K562 (cell line): Measurements from ENCODE around the gene NFATC2. TPM values are rescaled to one million over a fixed set of nuclear protein-coding genes. Genes with fewer than 3 reads are reported as not detected.
A peak's percentile ranks its signal among the peaks of the same experiment; 100 is the strongest.

Source experiments
- BRF2 ChIP-seq: IDR thresholded peaks from 3 replicates; pipeline ENCODE4 v1.6.1; 2011; ENCODE audit warnings: borderline replicate concordance, mild to moderate bottlenecking; ENCODE audit not compliant: insufficient read length, insufficient read depth
- CBX3 ChIP-seq, 2 experiments: IDR thresholded peaks; 1 replicate in 1 of 2; 2 replicates in 1 of 2; pipeline ENCODE4 v1.6.1; 2012; ENCODE audit warnings: inconsistent platforms in 2 of 2, low read length in 2 of 2, borderline replicate concordance in 1 of 2, control low read depth in 1 of 2
- ELF4 ChIP-seq: fragments of 450-650 bp; formaldehyde crosslinking; IDR thresholded peaks from 2 replicates; pipeline ENCODE4 v1.4.0; 2022; ENCODE audit warnings: missing genetic modification characterization
- ELK1 ChIP-seq: sonication (generic); formaldehyde crosslinking; IDR thresholded peaks from 2 replicates; pipeline ENCODE4 v1.8.1; 2022; ENCODE audit warnings: missing genetic modification reagents
- GABPA ChIP-seq: fragments of 200-800 bp; sonication (Bioruptor generic); conservative IDR thresholded peaks from 2 replicates; pipeline ENCODE4 v1.6.1; 2016; ENCODE audit warnings: low read depth, missing genetic modification characterization, missing compliant biosample characterization
- GATA2 ChIP-seq: sonication (generic); formaldehyde crosslinking; IDR thresholded peaks from 2 replicates; pipeline ENCODE4 v1.4.0; 2020; ENCODE audit warnings: mild to moderate bottlenecking, missing genetic modification reagents
- HINFP ChIP-seq: fragments of 450-650 bp; conservative IDR thresholded peaks from 2 replicates; pipeline ENCODE4 v1.6.1; 2016; ENCODE audit warnings: missing genetic modification characterization, low read depth, mild to moderate bottlenecking, control low read depth, missing compliant biosample characterization
- HNRNPH1 ChIP-seq: fragments of 200-400 bp; formaldehyde crosslinking; optimal IDR thresholded peaks from 2 replicates; pipeline ENCODE3; 2017; ENCODE audit warnings: low read depth, mild to moderate bottlenecking, low read length, moderate library complexity
- KLF13 ChIP-seq: fragments of 450-650 bp; IDR thresholded peaks from 2 replicates; pipeline ENCODE4 v1.6.1; 2016; ENCODE audit warnings: missing genetic modification characterization, low read depth, mild to moderate bottlenecking, missing compliant biosample characterization, moderate library complexity, borderline replicate concordance
- POLR3G ChIP-seq: IDR thresholded peaks from 2 replicates; pipeline ENCODE4 v1.6.1; 2011; ENCODE audit not compliant: insufficient read length, insufficient replicate concordance; ENCODE audit errors: extremely low read depth
- RBM22 ChIP-seq: fragments of 200-400 bp; formaldehyde crosslinking; IDR thresholded peaks from 2 replicates; pipeline ENCODE4 v1.6.1; 2018; ENCODE audit warnings: low read length, low read depth; ENCODE audit not compliant: poor library complexity, severe bottlenecking
- RFX5 ChIP-seq: IDR thresholded peaks from 2 replicates; pipeline ENCODE4 v1.6.1; 2011; ENCODE audit warnings: low read depth, mild to moderate bottlenecking, improper control_type of control experiment, low read length
- SIN3B ChIP-seq: fragments of 450-650 bp; IDR thresholded peaks from 2 replicates; pipeline ENCODE4 v1.6.1; 2017; ENCODE audit warnings: low read depth, mild to moderate bottlenecking, moderate library complexity
- SMARCE1 ChIP-seq: fragments of 450-650 bp; IDR thresholded peaks from 2 replicates; pipeline ENCODE4 v1.7.1; 2016; ENCODE audit warnings: mild to moderate bottlenecking
- TEAD1 ChIP-seq, 2 experiments: fragments of 450-650 bp in 1 of 2; sonication (generic) in 1 of 2; formaldehyde crosslinking; IDR thresholded peaks; 2 replicates each; pipeline versions ENCODE4 v1.4.0 to v1.8.0; 2020 to 2022; ENCODE audit warnings: mild to moderate bottlenecking in 2 of 2, missing genetic modification reagents in 1 of 2
- U2AF1 ChIP-seq: fragments of 200-400 bp; formaldehyde crosslinking; optimal IDR thresholded peaks from 2 replicates; pipeline ENCODE3; 2017; ENCODE audit warnings: mild to moderate bottlenecking, low read depth, low read length, moderate library complexity
- ZFP30 ChIP-seq: fragments of 250-450 bp; sonication (Bioruptor Pico); IDR thresholded peaks from 2 replicates; pipeline ENCODE4 v1.8.0; 2022; ENCODE audit warnings: moderate library complexity, mild to moderate bottlenecking, inconsistent platforms, borderline replicate concordance
- ZNF280B ChIP-seq: fragments of 250-450 bp; sonication (Bioruptor Pico); IDR thresholded peaks from 2 replicates; pipeline ENCODE4 v1.5.1; 2021; ENCODE audit warnings: mild to moderate bottlenecking
- ZNF408 ChIP-seq: fragments of 250-450 bp; sonication (Bioruptor Pico); IDR thresholded peaks from 2 replicates; pipeline ENCODE4 v1.4.0; 2020; ENCODE audit warnings: low read depth, mild to moderate bottlenecking, moderate library complexity
- ZNF561 ChIP-seq: fragments of 450-650 bp; formaldehyde crosslinking; conservative IDR thresholded peaks from 2 replicates; pipeline ENCODE4 v1.4.0; 2020; ENCODE audit warnings: mild to moderate bottlenecking, moderate library complexity
- ZNF707 ChIP-seq: fragments of 250-450 bp; sonication (Bioruptor Pico); conservative IDR thresholded peaks from 2 replicates; pipeline ENCODE4 v1.8.0; 2022; ENCODE audit warnings: inconsistent platforms, mild to moderate bottlenecking, moderate library complexity
- polyA plus RNA-seq, 8 experiments: library from polyadenylated mRNA; depleted of rRNA in 4 of 8; stranded (reverse) in 5 of 8; unstranded in 3 of 8; fragments of >200 nt; fragmentation: Nextera tagmentation in 2 of 8; fragmentation: Illumina TruSeq in 1 of 8; extraction: Ambion mirVana in 2 of 8; extraction: Trizol in 1 of 8; gene quantifications; 2 replicates each; pipeline versions ENCODE4 v1.2.1 to v1.2.3, GENCODE V29; 2011 to 2014; ENCODE audit warnings: inconsistent platforms in 1 of 8, missing spikeins in 1 of 8
- total RNA-seq, 7 experiments: library from RNA; depleted of rRNA in 6 of 7; stranded (reverse); fragments of >200 nt in 6 of 7; fragmentation: Illumina TruSeq in 2 of 7; extraction: Trizol in 2 of 7; gene quantifications; 2 replicates each; pipeline versions ENCODE4 v1.2.1 to v1.2.3, GENCODE V29; 2011 to 2021; ENCODE audit warnings: low replicate concordance in 1 of 7

Gene NFATC2
- total and polyA plus RNA-seq, 9 of the 15 experiments (the other 6 are each of a cell fraction or from before 2014, with no cell fraction given): 1.9 to 11.2 (median 3.0) TPM

DNA sequence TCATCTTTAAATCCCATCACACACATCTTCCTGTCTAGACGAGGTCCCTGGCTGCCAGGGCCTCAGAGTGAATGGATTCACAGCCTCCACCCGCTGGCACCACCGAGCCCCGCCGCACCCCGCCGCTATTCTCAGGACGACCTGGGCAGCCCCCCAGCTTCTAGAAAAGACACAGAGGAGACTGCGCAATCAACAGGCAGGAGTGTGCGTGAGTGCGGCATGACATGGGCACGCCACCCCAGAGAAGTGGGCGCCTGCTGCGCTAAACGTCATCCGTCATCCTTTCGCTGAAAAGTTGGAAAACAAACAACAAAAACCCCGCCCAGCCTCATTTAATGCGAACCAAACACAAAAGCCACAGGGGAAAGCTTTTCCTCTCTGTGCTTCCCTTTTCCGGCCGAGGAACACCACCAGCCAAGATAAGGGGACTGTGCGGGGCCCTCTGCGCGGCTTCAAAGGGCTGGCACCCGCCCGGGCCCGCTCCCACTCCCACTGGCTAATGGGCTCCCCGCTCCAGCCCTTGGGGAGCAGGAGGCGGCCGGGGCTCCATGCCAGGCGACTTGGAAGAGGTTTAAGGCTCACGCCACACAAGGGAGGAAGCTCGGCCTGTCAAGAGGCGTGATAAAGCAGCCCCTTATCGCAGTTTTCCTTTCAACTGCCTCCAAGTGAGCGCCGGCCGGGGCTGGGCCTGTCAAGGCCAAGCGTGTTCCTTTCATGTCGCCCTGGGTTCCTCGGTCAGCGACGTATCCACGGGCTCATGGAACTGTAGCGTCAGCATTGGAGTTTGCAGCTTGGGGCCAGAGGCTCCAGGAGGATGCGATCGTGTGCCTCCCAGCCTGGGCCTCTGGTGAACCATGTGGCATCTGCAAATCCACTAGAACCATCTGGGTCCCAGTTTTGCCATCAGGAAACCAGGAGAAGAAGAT is 50.1 kb downstream of the NFATC2 start (continued):
- no peak for TF ChIP-seq POLR3G
- no peak for TF ChIP-seq ZFP30 (CRISPR knock-in tag)
- 0 out of 2 replicates have a peak, but pooled peaks have one; percentile 9 for TF ChIP-seq ZNF707 (CRISPR knock-in tag)
- no peak for TF ChIP-seq RBM22
- no peak for TF ChIP-seq KLF13
- peak; percentile 61 for TF ChIP-seq GABPA
- no peak for TF ChIP-seq ELF4
- no peak for TF ChIP-seq ZNF408 (CRISPR knock-in tag)
- TF ChIP-seq GATA2: peak; percentile 37; the same call in 1 of the 2 replicates
- TF ChIP-seq ZNF561 (CRISPR knock-in tag): no peak
- TF ChIP-seq SIN3B: no peak
- TF ChIP-seq U2AF1: no peak
- TF ChIP-seq ZNF280B (CRISPR knock-in tag): no peak
- no peak for TF ChIP-seq HNRNPH1
- peak in 1 of 2 experiments; percentile 32; a peak in 1 of 3 replicates for TF ChIP-seq CBX3 (IDR thresholded peaks at IDR 0.05; ENCODE audit: borderline replicate concordance in 1 of 2, low read length in 2 of 2)
- TF ChIP-seq BRF2: no peak
- TF ChIP-seq SMARCE1: 0 out of 2 replicates have a peak, but pooled peaks have one; percentile 74
- no peak for TF ChIP-seq ELK1 (CRISPR knock-in tag)
- peak in 1 of 2 experiments; percentile 62; a peak in 1 of 4 replicates for TF ChIP-seq TEAD1 (CRISPR knock-in tag; IDR thresholded peaks at IDR 0.05)
- TF ChIP-seq RFX5: no peak
- no peak for TF ChIP-seq HINFP (tag)
